Cardiac muscle cell (in vitro differentiated cells and primary cell): ENCODE measurements around the gene C4orf50. TPM values are rescaled to one million over a fixed set of nuclear protein-coding genes. Genes with fewer than 3 reads are reported as not detected.
A peak's percentile ranks its signal among the peaks of the same experiment; 100 is the strongest.
"Not testable (repeated sequence)": the region's sequence is repeated elsewhere in the genome, so short reads cannot be mapped to it uniquely, and the experiment has no call there.

Experiments used
- DNase-seq, 2 donors: peaks; one replicate each; pipeline versions ENCODE4 v3.0.0 to v3.0.0-alpha.2; 2010 to 2017; ENCODE audit warnings: low read depth in 1 of 2, low spot score in 1 of 2
- H3K27ac ChIP-seq: fragments of 200-600 bp; sonication (generic); 2 replicates; pipeline ENCODE4 v1.5.1; 2016
- H3K27me3 ChIP-seq: fragments of 200-600 bp; sonication (generic); 2 replicates; pipeline ENCODE4 v1.6.0; 2016; ENCODE audit warnings: control low read depth
- H3K36me3 ChIP-seq: fragments of 200-600 bp; sonication (generic); 2 replicates; pipeline ENCODE4 v1.5.1; 2016; ENCODE audit warnings: control low read depth
- H3K4me1 ChIP-seq: fragments of 200-600 bp; sonication (generic); 2 replicates; pipeline ENCODE4 v1.8.1; 2017; ENCODE audit warnings: low read depth, mild to moderate bottlenecking, mixed run types
- H3K4me3 ChIP-seq: fragments of 200-600 bp; sonication (generic); 2 replicates; pipeline ENCODE4 v1.5.1; 2016; ENCODE audit warnings: mild to moderate bottlenecking
- H3K9me3 ChIP-seq: fragments of 200-600 bp; sonication (generic); 2 replicates; pipeline ENCODE4 v1.5.1; 2017; ENCODE audit warnings: low read depth, mild to moderate bottlenecking, control low read depth
- polyA plus RNA-seq: library from polyadenylated mRNA; unstranded; fragments of >200 nt; fragmentation: Nextera tagmentation; extraction: Ambion mirVana; gene quantifications from 2 replicates; pipeline ENCODE4 v1.2.1, GENCODE V29; 2016
- total RNA-seq: library from RNA; depleted of rRNA; stranded (reverse); fragments of >200 nt; gene quantifications from 2 replicates; pipeline ENCODE4 v1.2.3, GENCODE V29; 2016
- TF ChIP-seq, protein P1 (sequence below): IDR thresholded peaks from 2 replicates; pipeline ENCODE4 v1.5.1; 2012; ENCODE audit warnings: low read depth, mild to moderate bottlenecking, low read length

The C4orf50 gene
- total and polyA plus RNA-seq, 2 experiments from 2014 or later, result 0.15 TPM; not detected in 1

- Histone ChIP-seq H3K4me1 (no peaks in the 10 kb centered on the region), H3K27ac (no peak overlapping the region), H3K27me3 (no peaks in the 10 kb centered on the region), H3K9me3 (no peaks in the 10 kb centered on the region), H3K4me3 (no peak overlapping the region), H3K36me3 (no peaks in the 10 kb centered on the region)
- TF ChIP-seq, protein P1, sequence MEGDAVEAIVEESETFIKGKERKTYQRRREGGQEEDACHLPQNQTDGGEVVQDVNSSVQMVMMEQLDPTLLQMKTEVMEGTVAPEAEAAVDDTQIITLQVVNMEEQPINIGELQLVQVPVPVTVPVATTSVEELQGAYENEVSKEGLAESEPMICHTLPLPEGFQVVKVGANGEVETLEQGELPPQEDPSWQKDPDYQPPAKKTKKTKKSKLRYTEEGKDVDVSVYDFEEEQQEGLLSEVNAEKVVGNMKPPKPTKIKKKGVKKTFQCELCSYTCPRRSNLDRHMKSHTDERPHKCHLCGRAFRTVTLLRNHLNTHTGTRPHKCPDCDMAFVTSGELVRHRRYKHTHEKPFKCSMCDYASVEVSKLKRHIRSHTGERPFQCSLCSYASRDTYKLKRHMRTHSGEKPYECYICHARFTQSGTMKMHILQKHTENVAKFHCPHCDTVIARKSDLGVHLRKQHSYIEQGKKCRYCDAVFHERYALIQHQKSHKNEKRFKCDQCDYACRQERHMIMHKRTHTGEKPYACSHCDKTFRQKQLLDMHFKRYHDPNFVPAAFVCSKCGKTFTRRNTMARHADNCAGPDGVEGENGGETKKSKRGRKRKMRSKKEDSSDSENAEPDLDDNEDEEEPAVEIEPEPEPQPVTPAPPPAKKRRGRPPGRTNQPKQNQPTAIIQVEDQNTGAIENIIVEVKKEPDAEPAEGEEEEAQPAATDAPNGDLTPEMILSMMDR, result peak; percentile 96
- peak; percentile 71 to 80 for DNase-seq
Observed at GRCh38 chr4:5998333-5998936, 19.8 kb downstream of the C4orf50 start.

DNA sequence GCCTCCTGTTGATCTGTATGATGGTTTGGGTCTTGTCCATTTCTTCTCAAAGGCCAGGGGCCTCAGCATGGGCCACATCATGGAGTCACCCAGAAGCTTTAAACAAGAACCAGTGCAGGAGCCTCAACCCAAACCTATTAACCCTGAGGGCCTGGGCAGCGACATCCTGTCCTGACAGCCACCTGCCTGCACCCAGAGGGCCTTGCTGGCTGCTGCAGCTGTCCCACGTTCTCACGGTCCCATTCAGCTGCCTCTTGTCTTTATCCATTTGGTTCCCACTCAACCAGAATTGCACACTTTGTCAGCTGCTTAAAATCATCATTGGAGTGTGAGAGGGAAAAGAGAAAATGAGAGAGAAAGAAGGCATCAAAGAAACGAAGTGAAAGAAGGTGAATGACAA, 21.6 kb downstream of the C4orf50 start:
- H3K27ac ChIP-seq, result no peak overlapping the region
- no peaks in the 10 kb centered on the region for H3K4me1 ChIP-seq
- H3K4me3 ChIP-seq, result no peak overlapping the region
- H3K36me3 ChIP-seq, result no peaks in the 10 kb centered on the region
- H3K9me3 ChIP-seq, result no peaks in the 10 kb centered on the region
- no peaks in the 10 kb centered on the region for H3K27me3 ChIP-seq
- TF ChIP-seq, protein P1, result no peak
- no peak for DNase-seq

GRCh38 chr4:5995901-5996623, 22.2 kb downstream of the C4orf50 start:
- H3K27ac ChIP-seq, result no peak overlapping the region
- no peaks in the 10 kb centered on the region for H3K9me3 ChIP-seq
- H3K27me3 ChIP-seq, result no peaks in the 10 kb centered on the region
- no peaks in the 10 kb centered on the region for H3K4me1 ChIP-seq
- DNase-seq, result no peak
- no peaks in the 10 kb centered on the region for H3K36me3 ChIP-seq
- TF ChIP-seq, protein P1, result no peak
- H3K4me3 ChIP-seq, result no peak overlapping the region

DNA sequence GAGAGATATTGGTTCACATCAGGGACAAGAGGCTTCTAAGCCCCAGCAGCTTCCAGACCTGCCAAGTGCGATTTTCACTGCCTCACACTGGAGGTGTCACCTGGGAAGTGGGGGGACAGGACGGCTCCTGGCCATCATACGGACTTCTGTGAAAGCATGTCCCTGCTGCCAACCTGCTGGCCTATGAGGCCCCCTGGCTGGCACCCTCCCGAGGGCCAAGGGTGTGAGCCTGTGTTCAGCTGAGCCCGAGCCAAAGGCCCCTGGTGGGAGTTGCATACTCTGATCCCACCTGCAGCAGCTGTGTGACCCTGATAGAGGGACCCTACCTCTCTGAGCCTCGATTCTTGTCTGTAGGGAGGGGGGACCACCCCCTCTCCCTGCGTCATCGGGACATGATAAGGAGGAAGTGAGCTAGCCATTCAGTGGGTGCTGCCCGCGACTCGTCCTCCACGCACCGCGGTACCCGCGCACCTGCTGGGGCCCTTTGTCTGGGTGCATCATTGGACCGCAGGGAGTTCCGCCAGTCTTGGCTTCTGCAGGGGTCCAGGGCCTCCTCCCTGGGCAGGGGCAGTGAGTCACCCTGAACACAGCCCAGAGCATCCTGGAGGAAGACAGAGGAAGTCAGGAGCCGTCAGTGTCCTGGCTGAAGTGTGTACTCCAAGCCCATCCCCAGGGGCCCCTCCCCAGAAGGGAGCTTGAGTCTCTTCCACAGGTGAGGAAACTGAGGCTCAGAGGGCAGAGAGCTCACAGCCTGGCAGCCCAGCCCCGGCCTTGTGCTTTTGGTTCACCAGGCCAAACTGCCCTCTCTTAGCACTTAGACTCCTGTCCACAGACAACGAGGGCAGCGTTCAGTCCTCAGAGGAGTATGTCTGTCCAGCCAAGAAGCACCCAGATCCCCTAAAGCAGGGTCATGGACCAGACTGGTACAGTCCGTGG, 24.1 kb downstream of the C4orf50 start:
- Histone ChIP-seq H3K9me3 (no peaks in the 10 kb centered on the region), H3K4me3 (no peak overlapping the region), H3K27ac (no peak overlapping the region), H3K36me3 (no peaks in the 10 kb centered on the region), H3K27me3 (no peaks in the 10 kb centered on the region), H3K4me1 (no peaks in the 10 kb centered on the region)
- TF ChIP-seq, protein P1, result no peak
- no peak for DNase-seq

DNA sequence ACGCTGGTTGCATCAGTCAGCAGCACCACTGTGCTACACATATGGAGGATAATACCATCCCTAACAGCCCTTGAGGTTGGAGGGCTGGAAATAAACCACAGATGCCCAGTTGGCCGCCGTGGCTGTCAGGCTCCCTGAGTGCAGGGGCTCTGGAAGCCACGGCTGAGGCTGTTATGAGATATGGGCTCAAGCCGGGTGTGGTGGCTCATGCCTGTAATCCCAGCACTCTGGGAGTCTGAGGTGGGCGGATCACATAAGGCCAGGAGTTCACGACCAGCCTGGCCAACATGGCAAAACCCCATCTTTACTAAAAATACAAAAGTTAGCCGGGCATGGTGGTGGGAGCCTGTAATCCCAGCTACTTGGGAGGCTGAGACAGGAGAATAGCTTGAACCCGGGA, 24.9 kb downstream of the C4orf50 start:
- not testable (repeated sequence) for H3K36me3 ChIP-seq, DNase-seq, H3K4me1 ChIP-seq, H3K27ac ChIP-seq, H3K4me3 ChIP-seq, H3K27me3 ChIP-seq, H3K9me3 ChIP-seq
